ENCODE results near the gene PILRB. TPM values are rescaled to one million over a fixed set of nuclear protein-coding genes. Genes with fewer than 3 reads are reported as not detected.

Gene PILRB
- total RNA-seq, 1 donor from 2014 or later: 14.5 TPM

DNA sequence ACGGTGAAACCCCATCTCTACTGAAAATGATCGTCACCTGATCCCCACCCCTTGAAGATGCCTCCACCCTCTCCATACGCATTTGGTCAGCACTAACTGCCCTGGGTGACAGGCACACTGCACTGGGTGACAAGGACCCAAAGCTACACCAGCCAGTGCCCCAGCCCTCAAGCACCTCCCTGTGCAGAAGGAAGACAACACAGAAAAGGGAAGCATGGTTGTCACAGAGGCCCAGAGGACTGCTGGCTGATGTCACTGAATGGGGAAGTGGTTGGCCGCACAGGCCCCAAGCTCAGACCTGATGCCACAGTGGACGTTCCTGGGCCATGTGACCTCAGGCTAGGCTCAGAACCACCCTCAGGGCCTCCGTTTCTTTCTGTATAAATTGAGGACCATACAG lies 11.2 kb downstream of the PILRB start:
- TF ChIP-seq, protein P1, sequence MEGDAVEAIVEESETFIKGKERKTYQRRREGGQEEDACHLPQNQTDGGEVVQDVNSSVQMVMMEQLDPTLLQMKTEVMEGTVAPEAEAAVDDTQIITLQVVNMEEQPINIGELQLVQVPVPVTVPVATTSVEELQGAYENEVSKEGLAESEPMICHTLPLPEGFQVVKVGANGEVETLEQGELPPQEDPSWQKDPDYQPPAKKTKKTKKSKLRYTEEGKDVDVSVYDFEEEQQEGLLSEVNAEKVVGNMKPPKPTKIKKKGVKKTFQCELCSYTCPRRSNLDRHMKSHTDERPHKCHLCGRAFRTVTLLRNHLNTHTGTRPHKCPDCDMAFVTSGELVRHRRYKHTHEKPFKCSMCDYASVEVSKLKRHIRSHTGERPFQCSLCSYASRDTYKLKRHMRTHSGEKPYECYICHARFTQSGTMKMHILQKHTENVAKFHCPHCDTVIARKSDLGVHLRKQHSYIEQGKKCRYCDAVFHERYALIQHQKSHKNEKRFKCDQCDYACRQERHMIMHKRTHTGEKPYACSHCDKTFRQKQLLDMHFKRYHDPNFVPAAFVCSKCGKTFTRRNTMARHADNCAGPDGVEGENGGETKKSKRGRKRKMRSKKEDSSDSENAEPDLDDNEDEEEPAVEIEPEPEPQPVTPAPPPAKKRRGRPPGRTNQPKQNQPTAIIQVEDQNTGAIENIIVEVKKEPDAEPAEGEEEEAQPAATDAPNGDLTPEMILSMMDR (conservative IDR thresholded peaks at IDR 0.05; ENCODE audit: low read depth, low read length): no peak
- no peak overlapping the region for H3K4me3 ChIP-seq (ENCODE audit: low read depth, low read length)
- no peak for DNase-seq (ENCODE audit: low read depth)

DNA sequence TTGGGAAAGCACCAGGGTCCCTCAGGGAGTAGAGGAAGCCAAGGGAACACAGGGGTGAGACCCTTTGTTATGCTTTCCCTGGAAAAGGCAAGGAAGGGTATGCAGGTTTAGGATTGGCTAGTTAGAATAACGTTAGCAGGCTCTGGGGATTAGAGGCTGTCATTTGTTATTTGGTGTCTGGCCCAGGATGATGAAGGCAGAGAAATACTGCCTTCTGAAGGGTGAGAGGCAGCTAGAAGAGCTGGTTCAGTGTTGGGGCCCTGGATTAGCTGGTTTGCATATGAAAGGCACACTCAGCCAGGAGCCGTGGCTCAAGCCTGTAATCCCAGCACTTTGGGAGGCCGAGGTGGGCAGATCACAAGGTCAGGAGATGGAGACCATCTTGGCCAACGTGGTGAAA lies 12.4 kb downstream of the PILRB start:
- no peak for DNase-seq (ENCODE audit: low read depth)
- TF ChIP-seq, protein P1 (conservative IDR thresholded peaks at IDR 0.05; ENCODE audit: low read depth, low read length): no peak
- H3K4me3 ChIP-seq (ENCODE audit: low read depth, low read length): no peak overlapping the region

DNA sequence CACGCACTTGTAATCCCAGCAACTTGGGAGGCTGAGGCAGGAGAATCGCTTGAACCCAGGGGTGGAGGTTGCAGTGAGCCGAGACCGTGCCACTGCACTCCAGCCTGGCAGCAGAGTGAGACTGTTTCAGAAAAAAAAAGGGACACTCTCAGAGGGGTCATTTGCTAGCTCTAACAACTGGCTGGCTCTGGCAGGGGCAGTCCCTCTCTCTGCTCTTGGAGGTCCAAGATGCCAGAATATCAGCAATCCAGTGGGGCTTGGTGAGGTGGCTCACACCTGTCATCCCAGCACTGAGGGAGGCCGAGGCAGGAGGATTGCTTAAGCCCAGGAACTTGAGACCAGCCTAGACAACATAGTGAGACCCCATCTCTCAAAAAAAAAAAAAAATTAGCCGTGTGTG lies 12.8 kb downstream of the PILRB start:
- no peak overlapping the region for H3K4me3 ChIP-seq (ENCODE audit: low read depth, low read length)
- TF ChIP-seq, protein P1 (conservative IDR thresholded peaks at IDR 0.05; ENCODE audit: low read depth, low read length): no peak
- DNase-seq (ENCODE audit: low read depth): no peak

DNA sequence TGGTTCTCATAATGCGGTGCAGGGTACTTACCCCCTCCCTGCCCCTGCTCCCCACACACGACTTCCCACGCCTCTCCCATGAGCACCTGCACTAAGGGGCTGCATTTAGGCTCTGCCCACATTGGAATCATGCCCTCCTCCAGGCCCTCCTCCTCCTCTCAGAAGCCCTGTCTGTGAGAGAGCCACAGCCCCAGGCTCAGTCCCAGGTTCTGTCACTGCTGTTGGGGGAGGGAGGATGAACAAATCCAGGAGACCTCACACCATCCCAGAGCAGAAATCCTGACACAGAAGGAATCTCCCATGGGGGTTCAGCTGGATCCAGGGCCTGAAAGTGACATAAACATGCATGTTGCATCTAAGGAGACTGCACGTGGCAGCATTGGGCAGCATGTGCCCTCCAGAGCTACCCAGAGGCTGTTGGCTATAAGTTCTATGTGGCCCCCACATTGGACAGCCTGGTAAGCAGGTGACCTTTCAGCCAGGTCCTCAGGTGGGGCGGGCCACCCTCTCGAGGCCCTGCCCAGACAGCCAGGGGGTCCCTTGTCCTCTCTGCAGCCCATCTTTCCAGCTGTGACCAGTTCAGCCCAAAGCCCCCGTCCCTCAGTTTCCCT lies 13.7 kb downstream of the PILRB start:
- no peak for DNase-seq (ENCODE audit: low read depth)
- TF ChIP-seq, protein P1 (conservative IDR thresholded peaks at IDR 0.05; ENCODE audit: low read depth, low read length): no peak
- H3K4me3 ChIP-seq (ENCODE audit: low read depth, low read length): no peak overlapping the region

DNA sequence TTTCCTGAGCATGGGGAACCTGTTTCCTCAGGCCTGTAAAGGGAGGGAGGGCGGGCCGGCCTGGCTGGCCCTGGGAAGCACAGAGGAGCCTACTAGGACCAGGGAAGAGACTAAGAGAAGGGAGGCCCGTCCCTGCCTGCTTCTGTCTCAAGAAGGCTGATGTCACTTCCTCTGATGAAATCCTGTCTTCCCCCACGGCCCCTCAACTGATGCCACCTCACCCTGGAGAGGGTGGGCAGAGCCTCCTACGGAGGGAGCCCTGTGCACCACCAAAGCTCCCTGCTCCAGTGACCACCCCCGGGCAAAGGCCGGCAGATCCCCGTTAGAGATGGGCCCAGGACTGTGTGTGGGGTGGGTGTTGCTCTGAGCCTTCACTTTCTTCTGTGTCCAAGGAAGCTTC lies 14.3 kb downstream of the PILRB start:
- DNase-seq (ENCODE audit: low read depth): no peak

DNA sequence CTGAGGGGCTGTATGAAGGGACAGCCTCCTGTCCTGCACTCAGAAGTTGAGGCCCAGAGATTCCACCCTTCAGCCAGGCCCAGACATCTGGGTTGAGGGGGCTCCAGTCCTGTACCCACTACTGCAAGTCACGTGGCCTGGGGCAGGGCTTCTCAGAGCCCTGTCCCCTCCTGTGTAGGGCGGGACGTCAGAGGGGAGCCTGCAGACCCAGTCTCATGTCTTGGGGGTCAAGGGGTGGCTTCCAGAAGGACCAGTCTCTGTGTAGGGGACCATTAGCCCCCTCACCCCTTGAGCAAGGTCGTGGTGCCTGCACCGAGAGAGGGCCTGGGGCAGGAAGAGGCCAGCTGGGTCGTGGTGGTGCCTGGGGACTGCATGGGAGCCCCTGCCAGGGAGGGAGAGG lies 14.8 kb downstream of the PILRB start:
- no peak overlapping the region for H3K4me3 ChIP-seq (ENCODE audit: low read depth, low read length)
- DNase-seq (ENCODE audit: low read depth): no peak
- TF ChIP-seq, protein P1 (conservative IDR thresholded peaks at IDR 0.05; ENCODE audit: low read depth, low read length): no peak

More for the DNA sequence above, 14.3 kb downstream of the PILRB start:
- TF ChIP-seq, protein P1 (conservative IDR thresholded peaks at IDR 0.05; ENCODE audit: low read depth, low read length): no peak
- no peak overlapping the region for H3K4me3 ChIP-seq (ENCODE audit: low read depth, low read length)

DNA sequence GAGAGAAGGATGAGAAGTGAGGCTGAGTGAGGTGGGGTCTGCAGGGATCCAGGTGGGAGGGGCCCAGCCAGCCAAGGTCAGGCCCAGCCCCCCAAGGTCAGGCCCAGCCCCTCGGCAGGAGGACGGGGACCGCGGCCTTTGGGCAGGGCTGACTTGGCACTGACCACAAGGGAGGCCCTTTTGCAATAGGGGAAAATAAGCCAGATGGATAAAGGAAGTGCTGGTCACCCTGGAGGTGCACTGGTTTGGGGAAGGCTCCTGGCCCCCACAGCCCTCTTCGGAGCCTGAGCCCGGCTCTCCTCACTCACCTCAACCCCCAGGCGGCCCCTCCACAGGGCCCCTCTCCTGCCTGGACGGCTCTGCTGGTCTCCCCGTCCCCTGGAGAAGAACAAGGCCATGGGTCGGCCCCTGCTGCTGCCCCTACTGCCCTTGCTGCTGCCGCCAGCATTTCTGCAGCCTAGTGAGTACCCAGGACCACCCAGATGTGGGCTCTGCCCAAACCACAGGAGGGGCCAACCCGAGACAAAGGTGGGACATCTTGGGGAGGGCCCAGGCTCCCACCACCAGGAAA lies 15.4 kb downstream of the PILRB start, which contains the start of gene PILRA:
TSS of gene PILRA (plus strand) at position 227 of the 571 bp plus-strand sequence. CDS start at position 397, 170 bp downstream.
- TF ChIP-seq, protein P1 (conservative IDR thresholded peaks at IDR 0.05; ENCODE audit: low read depth, low read length): no peak
- H3K4me3 ChIP-seq (ENCODE audit: low read depth, low read length): peak within 1 kb of the TSS; percentile 3
- DNase-seq (ENCODE audit: low read depth): no peak

All from epithelial cell of proximal tubule (primary cell).